Measurements from ENCODE around the gene PRDM16.

PRDM16 gene

DNA sequence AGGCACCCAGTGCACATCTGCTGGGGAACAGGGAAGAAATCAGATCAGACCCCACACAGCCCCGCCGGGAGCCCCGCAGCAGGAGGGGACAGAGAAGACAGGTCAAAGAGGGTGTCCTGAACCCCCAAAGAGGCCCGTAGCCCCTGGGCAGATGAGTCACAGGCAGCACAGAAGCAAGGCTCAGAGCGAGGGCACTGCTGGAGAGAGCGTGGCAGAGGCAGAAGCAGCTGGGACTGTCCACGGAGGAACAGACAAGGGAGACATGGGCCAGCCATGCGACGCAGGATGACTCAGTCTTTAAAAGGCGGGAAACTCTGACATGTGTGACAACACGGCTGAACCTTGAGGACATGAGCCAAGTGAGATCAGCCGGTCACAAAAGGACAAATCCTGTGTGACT, 14.5 kb upstream of the PRDM16 start:
- H3K9me3 ChIP-seq (replicated peaks; ENCODE audit: insufficient read depth, low read length): no peaks in the 10 kb centered on the region
- H3K4me1 ChIP-seq (ENCODE audit: low read length): no peaks in the 10 kb centered on the region
- peaks cover 65% of the 10 kb centered on the region for H3K27me3 ChIP-seq (replicated peaks; ENCODE audit: insufficient read depth, low read length)
- H3K4me2 ChIP-seq (ENCODE audit: low read depth, low read length): no peak overlapping the region
- H3K4me3 ChIP-seq (ENCODE audit: low read length): no peak overlapping the region
- no peaks in the 10 kb centered on the region for H3K9me2 ChIP-seq (replicated peaks; ENCODE audit: insufficient read depth, low read length)
- H3K27ac ChIP-seq (ENCODE audit: low read length): no peak overlapping the region
- H3K9ac ChIP-seq (ENCODE audit: low read length): no peak overlapping the region
- no peaks in the 10 kb centered on the region for H3K79me2 ChIP-seq (ENCODE audit: low read length)
- no peaks in the 10 kb centered on the region for H3K36me3 ChIP-seq (replicated peaks; ENCODE audit: insufficient read depth, low read length)
- TF ChIP-seq, protein P1, sequence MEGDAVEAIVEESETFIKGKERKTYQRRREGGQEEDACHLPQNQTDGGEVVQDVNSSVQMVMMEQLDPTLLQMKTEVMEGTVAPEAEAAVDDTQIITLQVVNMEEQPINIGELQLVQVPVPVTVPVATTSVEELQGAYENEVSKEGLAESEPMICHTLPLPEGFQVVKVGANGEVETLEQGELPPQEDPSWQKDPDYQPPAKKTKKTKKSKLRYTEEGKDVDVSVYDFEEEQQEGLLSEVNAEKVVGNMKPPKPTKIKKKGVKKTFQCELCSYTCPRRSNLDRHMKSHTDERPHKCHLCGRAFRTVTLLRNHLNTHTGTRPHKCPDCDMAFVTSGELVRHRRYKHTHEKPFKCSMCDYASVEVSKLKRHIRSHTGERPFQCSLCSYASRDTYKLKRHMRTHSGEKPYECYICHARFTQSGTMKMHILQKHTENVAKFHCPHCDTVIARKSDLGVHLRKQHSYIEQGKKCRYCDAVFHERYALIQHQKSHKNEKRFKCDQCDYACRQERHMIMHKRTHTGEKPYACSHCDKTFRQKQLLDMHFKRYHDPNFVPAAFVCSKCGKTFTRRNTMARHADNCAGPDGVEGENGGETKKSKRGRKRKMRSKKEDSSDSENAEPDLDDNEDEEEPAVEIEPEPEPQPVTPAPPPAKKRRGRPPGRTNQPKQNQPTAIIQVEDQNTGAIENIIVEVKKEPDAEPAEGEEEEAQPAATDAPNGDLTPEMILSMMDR (IDR thresholded peaks at IDR 0.05; ENCODE audit: low read length): no peak
- TF ChIP-seq EZH2 (optimal IDR thresholded peaks at IDR 0.05; ENCODE audit: low read depth, low read length) (no peak), EZH2phosphoT487 (IDR thresholded peaks at IDR 0.05; ENCODE audit: low read length) (no peak)
- no peaks in the 10 kb centered on the region for H4K20me1 ChIP-seq (ENCODE audit: insufficient read depth, low read length)
- no peak overlapping the region for H2AFZ ChIP-seq (ENCODE audit: low read length)
- H3F3A ChIP-seq (ENCODE audit: insufficient read depth, low read length): no peaks in the 10 kb centered on the region
- no peak for DNase-seq

- Histone ChIP-seq H3K36me3 (replicated peaks; ENCODE audit: insufficient read depth, low read length) (no peaks in the 10 kb centered on the region), H3K4me2 (ENCODE audit: low read depth, low read length) (no peak overlapping the region), H3K79me2 (ENCODE audit: low read length) (no peaks in the 10 kb centered on the region), H2AFZ (ENCODE audit: low read length) (no peak overlapping the region), H4K20me1 (ENCODE audit: insufficient read depth, low read length) (no peaks in the 10 kb centered on the region), H3K27me3 (replicated peaks; ENCODE audit: insufficient read depth, low read length) (peaks cover 65% of the 10 kb centered on the region), H3K9me3 (replicated peaks; ENCODE audit: insufficient read depth, low read length) (no peaks in the 10 kb centered on the region), H3K4me3 (ENCODE audit: low read length) (no peak overlapping the region), H3F3A (ENCODE audit: insufficient read depth, low read length) (no peaks in the 10 kb centered on the region), H3K27ac (ENCODE audit: low read length) (no peak overlapping the region), H3K4me1 (ENCODE audit: low read length) (no peaks in the 10 kb centered on the region), H3K9ac (ENCODE audit: low read length) (no peak overlapping the region), H3K9me2 (replicated peaks; ENCODE audit: insufficient read depth, low read length) (no peaks in the 10 kb centered on the region)
- TF ChIP-seq, protein P1 (IDR thresholded peaks at IDR 0.05; ENCODE audit: low read length): no peak
- no peak for TF ChIP-seq EZH2 (optimal IDR thresholded peaks at IDR 0.05; ENCODE audit: low read depth, low read length)
- TF ChIP-seq EZH2phosphoT487 (IDR thresholded peaks at IDR 0.05; ENCODE audit: low read length): no peak
- no peak for DNase-seq
Measured at GRCh38 chr1:3055051-3055450, 14.0 kb upstream of the PRDM16 start.

GRCh38 chr1:3056641-3057040, 12.4 kb upstream of the PRDM16 start:
- no peak for TF ChIP-seq EZH2 (optimal IDR thresholded peaks at IDR 0.05; ENCODE audit: low read depth, low read length)
- TF ChIP-seq, protein P1 (IDR thresholded peaks at IDR 0.05; ENCODE audit: low read length): no peak
- TF ChIP-seq EZH2phosphoT487 (IDR thresholded peaks at IDR 0.05; ENCODE audit: low read length): no peak
- Histone ChIP-seq H3K4me3 (ENCODE audit: low read length) (no peak overlapping the region), H3K27me3 (replicated peaks; ENCODE audit: insufficient read depth, low read length) (peaks cover 77% of the 10 kb centered on the region)

More at GRCh38 chr1:3056641-3057040, 12.4 kb upstream of the PRDM16 start:
- H3K9me2 ChIP-seq (replicated peaks; ENCODE audit: insufficient read depth, low read length): no peaks in the 10 kb centered on the region
- DNase-seq: no peak
- no peaks in the 10 kb centered on the region for H3K4me1 ChIP-seq (ENCODE audit: low read length)
- no peaks in the 10 kb centered on the region for H4K20me1 ChIP-seq (ENCODE audit: insufficient read depth, low read length)
- no peak overlapping the region for H3K4me2 ChIP-seq (ENCODE audit: low read depth, low read length)
- no peak overlapping the region for H2AFZ ChIP-seq (ENCODE audit: low read length)
- H3K36me3 ChIP-seq (replicated peaks; ENCODE audit: insufficient read depth, low read length): no peaks in the 10 kb centered on the region
- no peaks in the 10 kb centered on the region for H3K9me3 ChIP-seq (replicated peaks; ENCODE audit: insufficient read depth, low read length)
- H3K27ac ChIP-seq (ENCODE audit: low read length): no peak overlapping the region
- no peaks in the 10 kb centered on the region for H3K79me2 ChIP-seq (ENCODE audit: low read length)
- H3K9ac ChIP-seq (ENCODE audit: low read length): no peak overlapping the region
- no peaks in the 10 kb centered on the region for H3F3A ChIP-seq (ENCODE audit: insufficient read depth, low read length)
